SU-DHL-6 (cell line): ENCODE results near the gene SH2D3A.

Experiments
- H2AFZ ChIP-seq: fragments of 200-600 bp; sonication (generic); 2 replicates; pipeline ENCODE4 v1.6.1; 2014; ENCODE audit warnings: low read depth, mild to moderate bottlenecking, moderate library complexity, mixed read lengths, antibody characterized with exemption, low read length; ENCODE audit not compliant: severe bottlenecking
- H3F3A ChIP-seq: fragments of 200-600 bp; shearing (Covaris generic); 2 replicates; pipeline ENCODE4 v1.6.0; 2016; ENCODE audit warnings: antibody characterized with exemption, mild to moderate bottlenecking; ENCODE audit not compliant: insufficient read depth
- H3K27ac ChIP-seq: fragments of 200-600 bp; sonication (generic); 2 replicates; pipeline ENCODE4 v1.5.1; 2016; ENCODE audit warnings: low read depth, mild to moderate bottlenecking, low read length, moderate library complexity, mixed read lengths
- H3K27me3 ChIP-seq: fragments of 200-600 bp; sonication (generic), shearing (Covaris generic); 2 replicates; pipeline ENCODE4 v1.6.0; 2014; ENCODE audit warnings: mild to moderate bottlenecking, low read length
- H3K36me3 ChIP-seq: fragments of 200-600 bp; sonication (generic); 2 replicates; pipeline ENCODE4 v1.6.1; 2014; ENCODE audit warnings: mild to moderate bottlenecking, low read length, mixed read lengths
- H3K4me2 ChIP-seq: fragments of 300-600, 200-600 bp; shearing (Covaris generic), sonication (generic); 2 replicates; pipeline ENCODE4 v1.6.0; 2014; ENCODE audit warnings: low read length, low read depth, mild to moderate bottlenecking; ENCODE audit not compliant: poor library complexity, severe bottlenecking
- H3K4me3 ChIP-seq: fragments of 200-600 bp; sonication (generic); 2 replicates; pipeline ENCODE4 v1.5.1; 2014; ENCODE audit warnings: antibody characterized with exemption, low read length, mild to moderate bottlenecking, mixed read lengths; ENCODE audit not compliant: insufficient read depth, poor library complexity, severe bottlenecking
- H3K79me2 ChIP-seq: fragments of 200-600 bp; sonication (generic); 2 replicates; pipeline ENCODE4 v1.6.1; 2014; ENCODE audit warnings: mild to moderate bottlenecking, low read length, moderate library complexity; ENCODE audit not compliant: insufficient read depth
- H3K9ac ChIP-seq: fragments of 200-600 bp; sonication (generic); 2 replicates; pipeline ENCODE4 v1.7.0; 2014; ENCODE audit warnings: mild to moderate bottlenecking, low read length
- H3K9me2 ChIP-seq: fragments of 200-600 bp; sonication (generic); replicated peaks from 2 replicates; pipeline ENCODE4 v1.6.1; 2014; ENCODE audit warnings: low read length; ENCODE audit not compliant: insufficient read depth
- H3K9me3 ChIP-seq: fragments of 200-600 bp; sonication (generic); 2 replicates; pipeline ENCODE4 v1.6.1; 2014; ENCODE audit warnings: low read length, mixed read lengths; ENCODE audit not compliant: insufficient read depth
- H4K20me1 ChIP-seq: fragments of 200-600 bp; sonication (generic); 2 replicates; pipeline ENCODE4 v1.6.1; 2014; ENCODE audit warnings: low read depth, mild to moderate bottlenecking, antibody characterized with exemption, low read length, moderate library complexity, mixed read lengths
- EZH2phosphoT487 ChIP-seq: fragments of 200-600 bp; sonication (generic), shearing (Covaris generic); conservative IDR thresholded peaks from 2 replicates; pipeline ENCODE4 v1.6.1; 2018; ENCODE audit warnings: mild to moderate bottlenecking, antibody characterized with exemption, low read length, moderate library complexity, mixed read lengths
- TF ChIP-seq, protein P1 (sequence below): fragments of 200-600 bp; sonication (generic); IDR thresholded peaks from one replicate; pipeline ENCODE4 v1.5.1; 2017; ENCODE audit warnings: antibody characterized with exemption, mild to moderate bottlenecking, low read length, moderate library complexity; ENCODE audit not compliant: insufficient read depth, poor library complexity, severe bottlenecking

SH2D3A gene

DNA sequence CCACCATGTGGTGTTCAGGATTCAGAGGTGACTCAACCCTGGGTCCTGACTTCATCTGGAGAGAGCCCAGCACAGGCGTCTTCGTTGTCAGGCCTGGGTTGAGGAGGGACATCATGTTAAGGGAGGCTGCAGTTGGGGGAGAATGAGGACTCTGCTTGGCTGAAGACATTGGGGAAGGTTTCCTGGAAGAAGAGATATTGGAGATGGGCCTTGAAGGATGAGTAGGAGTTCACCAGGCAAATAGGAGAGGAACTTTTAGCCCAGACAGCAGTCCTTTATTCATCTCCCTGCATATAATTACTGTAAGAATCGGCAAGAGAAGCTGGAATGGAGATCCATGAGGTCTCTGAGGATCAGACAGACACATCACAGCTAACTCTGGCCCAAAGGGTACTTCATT lies 44.1 kb upstream of the SH2D3A start:
- Histone ChIP-seq H3F3A (0 out of 2 replicates have a peak, but pooled peaks cover 5% of the 10 kb centered on the region), H3K9me3 (no peaks in the 10 kb centered on the region), H2AFZ (no peak overlapping the region), H4K20me1 (no peaks in the 10 kb centered on the region), H3K27ac (no peak overlapping the region), H3K79me2 (peaks cover 83% of the 10 kb centered on the region), H3K27me3 (no peaks in the 10 kb centered on the region), H3K4me2 (no peak overlapping the region), H3K36me3 (0 out of 2 replicates have a peak, but pooled peaks cover 4% of the 10 kb centered on the region), H3K4me3 (no peak overlapping the region), H3K9ac (no peak overlapping the region), H3K9me2 (no peaks in the 10 kb centered on the region)
- no peak for TF ChIP-seq EZH2phosphoT487
- TF ChIP-seq, protein P1, sequence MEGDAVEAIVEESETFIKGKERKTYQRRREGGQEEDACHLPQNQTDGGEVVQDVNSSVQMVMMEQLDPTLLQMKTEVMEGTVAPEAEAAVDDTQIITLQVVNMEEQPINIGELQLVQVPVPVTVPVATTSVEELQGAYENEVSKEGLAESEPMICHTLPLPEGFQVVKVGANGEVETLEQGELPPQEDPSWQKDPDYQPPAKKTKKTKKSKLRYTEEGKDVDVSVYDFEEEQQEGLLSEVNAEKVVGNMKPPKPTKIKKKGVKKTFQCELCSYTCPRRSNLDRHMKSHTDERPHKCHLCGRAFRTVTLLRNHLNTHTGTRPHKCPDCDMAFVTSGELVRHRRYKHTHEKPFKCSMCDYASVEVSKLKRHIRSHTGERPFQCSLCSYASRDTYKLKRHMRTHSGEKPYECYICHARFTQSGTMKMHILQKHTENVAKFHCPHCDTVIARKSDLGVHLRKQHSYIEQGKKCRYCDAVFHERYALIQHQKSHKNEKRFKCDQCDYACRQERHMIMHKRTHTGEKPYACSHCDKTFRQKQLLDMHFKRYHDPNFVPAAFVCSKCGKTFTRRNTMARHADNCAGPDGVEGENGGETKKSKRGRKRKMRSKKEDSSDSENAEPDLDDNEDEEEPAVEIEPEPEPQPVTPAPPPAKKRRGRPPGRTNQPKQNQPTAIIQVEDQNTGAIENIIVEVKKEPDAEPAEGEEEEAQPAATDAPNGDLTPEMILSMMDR = no peak

- Histone ChIP-seq H3K36me3 (0 out of 2 replicates have a peak, but pooled peaks cover 4% of the 10 kb centered on the region), H4K20me1 (no peaks in the 10 kb centered on the region), H3K27me3 (no peaks in the 10 kb centered on the region)
Measured at GRCh38 chr19:6809262-6809661, 42.0 kb upstream of the SH2D3A start.

GRCh38 chr19:6808494-6808893 lies 41.3 kb upstream of the SH2D3A start:
- Histone ChIP-seq H3K4me3 (no peak overlapping the region), H3K9ac (no peak overlapping the region), H3K79me2 (peaks cover 83% of the 10 kb centered on the region), H3K4me2 (no peak overlapping the region), H3K9me2 (no peaks in the 10 kb centered on the region), H2AFZ (no peak overlapping the region), H3K27me3 (no peaks in the 10 kb centered on the region), H4K20me1 (no peaks in the 10 kb centered on the region), H3F3A (peaks cover 5% of the 10 kb centered on the region), H3K9me3 (no peaks in the 10 kb centered on the region), H3K36me3 (0 out of 2 replicates have a peak, but pooled peaks cover 4% of the 10 kb centered on the region), H3K27ac (no peak overlapping the region)
- no peak for TF ChIP-seq EZH2phosphoT487
- TF ChIP-seq, protein P1 = no peak

More at GRCh38 chr19:6809262-6809661, 42.0 kb upstream of the SH2D3A start:
- no peak overlapping the region for H3K27ac ChIP-seq
- TF ChIP-seq, protein P1 = no peak
- no peak for TF ChIP-seq EZH2phosphoT487
- 0 out of 2 replicates have a peak, but pooled peaks cover 5% of the 10 kb centered on the region for H3F3A ChIP-seq
- peaks cover 85% of the 10 kb centered on the region for H3K79me2 ChIP-seq
- no peak overlapping the region for H2AFZ ChIP-seq
- no peak overlapping the region for H3K4me2 ChIP-seq
- H3K9me3 ChIP-seq = no peaks in the 10 kb centered on the region
- no peak overlapping the region for H3K9ac ChIP-seq
- H3K9me2 ChIP-seq = no peaks in the 10 kb centered on the region
- H3K4me3 ChIP-seq = no peak overlapping the region

- no peaks in the 10 kb centered on the region for H4K20me1 ChIP-seq
- H3K79me2 ChIP-seq = peaks cover 82% of the 10 kb centered on the region
Measured at GRCh38 chr19:6807291-6807690, 40.1 kb upstream of the SH2D3A start.

More at GRCh38 chr19:6807291-6807690, 40.1 kb upstream of the SH2D3A start:
- Histone ChIP-seq H3K36me3 (0 out of 2 replicates have a peak, but pooled peaks cover 4% of the 10 kb centered on the region), H3K9ac (no peak overlapping the region), H3K9me3 (no peaks in the 10 kb centered on the region), H3K9me2 (no peaks in the 10 kb centered on the region), H3K4me2 (no peak overlapping the region), H3F3A (peaks cover 16% of the 10 kb centered on the region), H3K27me3 (no peaks in the 10 kb centered on the region), H3K4me3 (no peak overlapping the region), H2AFZ (no peak overlapping the region), H3K27ac (no peak overlapping the region)
- TF ChIP-seq, protein P1 = no peak
- no peak for TF ChIP-seq EZH2phosphoT487
